Activated naive CD4-positive, alpha-beta T cell treated with anti-CD3 and anti-CD28 coated beads for 36 hours (primary cell): ENCODE results near the gene TSPAN9. TPM values are rescaled to one million over a fixed set of nuclear protein-coding genes. Genes with fewer than 3 reads are reported as not detected.
A peak's percentile ranks its signal among the peaks of the same experiment; 100 is the strongest.

Experiments used
- CTCF ChIA-PET: fragments of 350-600 bp; sonication (Branson Sonifier 250); formaldehyde crosslinking; loops from one replicate; lab custom pipeline; 2021; ENCODE audit warnings: antibody characterized with exemption; lab: Charles Lee
- DNase-seq: peaks from one replicate; pipeline ENCODE4 v3.0.0-alpha.2; 2020
- H3K27ac Mint-ChIP-seq: one replicate; pipeline ENCODE4 v1.8.0; 2021; ENCODE audit warnings: mild to moderate bottlenecking, mixed read lengths
- H3K27me3 Mint-ChIP-seq: one replicate; pipeline ENCODE4 v1.8.0; 2021; ENCODE audit warnings: low read depth, mixed read lengths
- H3K36me3 Mint-ChIP-seq: one replicate; pipeline ENCODE4 v1.8.0; 2021; ENCODE audit warnings: low read depth, mixed read lengths
- H3K4me1 Mint-ChIP-seq: one replicate; pipeline ENCODE4 v1.8.0; 2021; ENCODE audit warnings: low read depth, mixed read lengths
- H3K4me3 Mint-ChIP-seq: one replicate; pipeline ENCODE4 v1.8.0; 2021; ENCODE audit warnings: mild to moderate bottlenecking, moderate library complexity, mixed read lengths
- H3K9me3 Mint-ChIP-seq: one replicate; pipeline ENCODE4 v1.8.0; 2021; ENCODE audit warnings: mixed read lengths
- intact Hi-C: fragments of 100-400 bp; cut with micrococcal nuclease; formaldehyde crosslinking; loops from one replicate; pipeline ENCODE4 v1.15.1; 2023
- total RNA-seq, 2 experiments: library from RNA; stranded (reverse); gene quantifications; one replicate each; pipeline ENCODE4 v1.2.3, GENCODE V29; 2021

TSPAN9 gene
- total RNA-seq, 2 experiments from 2014 or later, result 0.72 to 0.91 TPM

DNA sequence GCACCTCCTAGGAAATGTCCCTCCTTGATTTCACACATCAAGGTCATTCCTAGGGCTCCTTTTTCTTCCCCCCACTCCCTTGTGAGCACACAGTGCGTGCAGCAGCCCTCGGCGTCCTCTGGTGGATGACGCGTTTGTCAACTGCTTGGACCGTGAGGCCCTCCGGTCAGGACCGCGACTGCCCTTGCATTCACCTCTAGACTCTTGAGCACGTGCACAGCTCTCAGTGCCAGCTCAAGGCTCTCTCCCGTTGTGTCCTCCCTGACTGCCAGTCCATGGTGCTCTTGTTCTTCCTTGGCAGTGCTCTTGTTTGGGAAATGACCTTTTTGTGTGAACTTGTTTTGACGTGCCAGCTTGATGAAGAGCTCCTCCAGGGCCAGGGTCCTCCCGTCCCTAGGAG lies 67.9 kb downstream of the TSPAN9 start:
- Mint-ChIP-seq H3K9me3 (no peaks in the 10 kb centered on the region), H3K27me3 (peaks cover 10% of the 10 kb centered on the region), H3K4me1 (no peaks in the 10 kb centered on the region), H3K4me3 (no peak overlapping the region), H3K27ac (no peak overlapping the region), H3K36me3 (no peaks in the 10 kb centered on the region)
- DNase-seq, result no peak
- CTCF ChIA-PET, result interaction anchor here (0.9 kb wide), 1 partner anchor 10 kb away, joined by 6 read pairs; no protein-coding TSS in a partner anchor
- intact Hi-C loops, result no loop called here

DNA sequence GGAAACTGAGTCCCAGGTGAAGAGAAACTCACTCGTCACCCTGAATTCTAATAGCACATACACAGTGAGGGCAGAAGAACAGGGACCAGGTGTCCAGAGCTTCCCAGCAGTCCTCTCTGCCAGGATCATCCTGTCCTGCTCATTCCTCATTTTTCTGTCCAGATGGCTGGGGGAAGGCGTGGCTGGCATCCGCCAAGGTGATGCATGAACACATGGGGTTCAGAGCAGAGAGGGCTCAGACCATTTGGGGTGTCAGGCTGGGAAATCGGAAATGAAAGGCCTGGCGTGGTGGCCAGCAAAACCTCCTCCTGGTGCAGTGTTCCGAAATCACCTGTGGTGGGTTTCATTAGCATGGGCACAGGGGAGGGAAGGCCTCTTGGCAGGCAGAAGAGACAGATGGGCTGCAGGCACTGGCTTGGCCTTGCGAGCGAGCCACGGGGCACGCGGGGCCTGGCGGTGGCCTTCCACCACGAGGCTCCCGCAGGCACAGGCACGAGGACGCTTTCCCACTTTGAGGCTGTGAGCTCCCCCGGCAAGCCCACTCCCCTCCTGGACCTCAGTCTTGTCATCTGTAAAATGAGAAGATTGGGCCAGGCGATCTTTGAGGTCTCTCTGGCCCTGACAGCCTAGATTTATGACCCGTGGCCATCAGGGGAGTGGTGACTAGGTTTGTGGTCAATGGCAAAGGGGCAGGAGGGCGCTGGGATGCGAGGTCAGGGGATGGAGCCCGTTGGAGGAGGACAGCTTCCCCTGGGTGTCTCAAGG lies 68.5 kb downstream of the TSPAN9 start:
- H3K27ac Mint-ChIP-seq, result no peak overlapping the region
- CTCF ChIA-PET, result no interaction called here
- no peak for DNase-seq
- H3K27me3 Mint-ChIP-seq, result peaks cover 14% of the 10 kb centered on the region
- no peaks in the 10 kb centered on the region for H3K4me1 Mint-ChIP-seq
- H3K9me3 Mint-ChIP-seq, result no peaks in the 10 kb centered on the region
- no peaks in the 10 kb centered on the region for H3K36me3 Mint-ChIP-seq
- H3K4me3 Mint-ChIP-seq, result no peak overlapping the region
- intact Hi-C loops, result no loop called here

DNA sequence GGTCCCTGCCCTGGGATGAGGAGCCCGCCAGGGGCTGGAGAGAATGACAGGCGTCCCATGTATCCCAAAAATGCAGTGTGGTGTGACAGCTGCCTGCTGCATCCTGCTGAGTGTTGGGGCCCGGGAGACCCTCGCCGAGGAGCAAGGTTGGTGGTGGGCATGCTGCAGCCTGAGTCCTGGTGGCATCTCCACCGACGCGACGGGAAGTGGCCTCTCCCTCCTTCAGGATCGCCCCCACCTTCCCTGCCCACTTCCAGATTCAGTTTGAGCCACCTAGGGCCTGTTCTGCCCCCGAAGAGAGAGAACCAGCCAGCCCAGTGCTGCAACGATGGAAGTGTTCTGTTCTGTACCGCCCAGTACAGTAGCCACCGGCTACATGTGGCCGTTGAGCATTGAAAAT lies 70.1 kb downstream of the TSPAN9 start:
- DNase-seq, result no peak
- intact Hi-C loops, result no loop called here
- Mint-ChIP-seq H3K36me3 (no peaks in the 10 kb centered on the region), H3K27me3 (peaks cover 18% of the 10 kb centered on the region), H3K27ac (no peak overlapping the region), H3K4me3 (no peak overlapping the region), H3K4me1 (no peaks in the 10 kb centered on the region), H3K9me3 (no peaks in the 10 kb centered on the region)
- CTCF ChIA-PET, result interaction anchor here (1.5 kb wide), 1 partner anchor 13 kb away, joined by 3 read pairs; no protein-coding TSS in a partner anchor

DNA sequence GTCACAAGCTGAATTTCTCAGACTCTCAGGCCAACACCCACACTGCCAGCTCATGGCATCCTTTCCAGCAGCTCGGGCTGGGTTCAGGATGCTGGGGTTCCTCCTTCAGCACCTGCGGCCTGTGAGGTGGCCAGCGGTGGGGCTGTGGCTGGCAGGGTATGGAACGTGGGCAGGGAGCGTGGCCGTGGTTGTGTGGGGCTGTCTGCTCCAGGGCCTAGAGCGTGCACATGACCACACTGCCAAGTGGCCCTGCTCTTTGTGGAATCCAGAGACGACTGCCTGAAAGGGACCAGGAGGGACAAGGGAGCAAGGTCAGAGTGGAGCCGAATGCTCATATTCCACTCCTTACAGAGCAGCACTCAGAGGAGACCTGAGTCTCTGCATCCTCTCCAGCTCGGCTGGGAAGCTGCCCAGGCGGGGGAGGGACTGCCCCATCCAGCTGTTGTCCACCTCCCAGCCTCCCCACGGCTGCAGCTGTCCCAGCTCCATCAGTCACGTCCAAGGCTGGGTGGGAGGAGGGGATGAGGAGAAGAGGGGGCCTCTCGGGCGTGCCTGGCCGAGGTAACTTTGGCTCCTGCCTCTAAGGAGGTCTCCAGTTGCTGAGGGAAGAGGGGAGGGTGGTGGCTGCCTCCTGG lies 71.3 kb downstream of the TSPAN9 start:
- CTCF ChIA-PET, result interaction anchor here (1.5 kb wide), 1 partner anchor 14 kb away, joined by 3 read pairs; no protein-coding TSS in a partner anchor
- H3K4me3 Mint-ChIP-seq, result no peak overlapping the region
- no peaks in the 10 kb centered on the region for H3K36me3 Mint-ChIP-seq
- intact Hi-C loops, result no loop called here
- H3K9me3 Mint-ChIP-seq, result no peaks in the 10 kb centered on the region
- DNase-seq, result no peak
- H3K27ac Mint-ChIP-seq, result no peak overlapping the region
- peaks cover 18% of the 10 kb centered on the region for H3K27me3 Mint-ChIP-seq
- peaks cover 2% of the 10 kb centered on the region for H3K4me1 Mint-ChIP-seq

DNA sequence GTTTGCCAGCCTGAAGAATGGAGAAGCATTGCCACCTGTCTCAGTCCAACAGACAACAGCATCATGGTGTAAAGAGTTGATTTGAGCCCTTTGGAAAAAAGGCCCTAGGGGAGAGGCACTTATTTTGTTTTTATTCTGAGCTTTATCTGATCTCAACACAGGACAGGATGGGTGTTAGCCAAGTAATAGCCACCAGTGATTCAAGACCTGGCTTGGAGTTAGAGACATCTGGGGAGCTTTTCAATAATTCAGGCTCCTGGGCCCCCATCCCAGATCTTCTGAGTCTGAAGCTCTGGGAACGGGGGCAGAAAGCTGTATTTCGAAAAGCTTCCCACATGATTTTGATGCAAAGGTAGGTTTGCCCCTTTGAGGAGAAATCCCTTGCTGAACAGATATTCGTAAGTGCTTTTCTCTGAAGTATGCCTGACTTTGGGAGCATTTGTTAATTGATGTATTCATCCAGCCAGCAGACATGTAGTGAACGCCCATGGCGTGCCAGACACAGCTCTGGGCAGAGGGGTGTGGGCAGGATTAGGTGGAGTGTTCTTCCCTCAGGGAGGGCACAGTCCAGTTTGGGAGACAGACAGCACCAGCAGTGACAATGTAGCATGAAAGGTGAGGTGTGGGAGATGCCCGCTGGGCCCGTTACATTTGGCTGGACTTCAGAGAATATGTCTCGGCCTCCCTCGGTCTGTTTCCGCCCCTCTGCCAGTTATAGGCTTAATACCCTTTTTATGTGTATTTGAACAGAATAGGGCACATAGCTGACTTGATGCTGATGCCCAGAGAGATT lies 72.5 kb downstream of the TSPAN9 start:
- peaks cover 2% of the 10 kb centered on the region for H3K4me1 Mint-ChIP-seq

DNA sequence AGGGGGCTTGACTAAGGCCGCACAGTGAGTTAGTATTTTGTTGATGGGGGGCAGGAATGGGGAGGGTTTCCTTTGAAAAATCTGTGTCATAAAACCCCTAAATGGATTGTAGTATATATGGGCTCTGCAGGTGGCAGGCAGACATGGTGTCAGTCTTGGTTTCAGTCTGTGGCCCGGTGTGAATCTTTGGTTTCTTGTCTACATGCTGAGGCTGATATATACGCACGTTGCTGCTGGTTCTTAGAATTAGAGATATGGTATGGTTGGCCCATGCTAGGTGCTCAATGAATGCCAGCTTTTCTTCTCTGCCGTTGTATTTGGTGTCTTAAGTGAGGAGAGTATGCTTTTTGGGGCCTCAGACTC lies 73.1 kb downstream of the TSPAN9 start:
- Mint-ChIP-seq H3K9me3 (no peaks in the 10 kb centered on the region), H3K4me3 (no peak overlapping the region), H3K27me3 (peaks cover 15% of the 10 kb centered on the region), H3K4me1 (peaks cover 2% of the 10 kb centered on the region), H3K27ac (no peak overlapping the region), H3K36me3 (no peaks in the 10 kb centered on the region)
- intact Hi-C loops, result no loop called here
- CTCF ChIA-PET, result interaction anchor here (1.2 to 1.5 kb wide), 2 partner anchors 11 to 150 kb away, joined by 3 to 8 read pairs; no protein-coding TSS in a partner anchor
- DNase-seq, result no peak

More for the DNA sequence above, 72.5 kb downstream of the TSPAN9 start:
- Mint-ChIP-seq H3K4me3 (no peak overlapping the region), H3K36me3 (no peaks in the 10 kb centered on the region), H3K9me3 (no peaks in the 10 kb centered on the region), H3K27ac (no peak overlapping the region), H3K27me3 (peaks cover 18% of the 10 kb centered on the region)
- no peak for DNase-seq
- CTCF ChIA-PET, result interaction anchor here (1.2 to 1.5 kb wide), 2 partner anchors 11 to 151 kb away, joined by 3 to 8 read pairs; no protein-coding TSS in a partner anchor
- intact Hi-C loops, result no loop called here

DNA sequence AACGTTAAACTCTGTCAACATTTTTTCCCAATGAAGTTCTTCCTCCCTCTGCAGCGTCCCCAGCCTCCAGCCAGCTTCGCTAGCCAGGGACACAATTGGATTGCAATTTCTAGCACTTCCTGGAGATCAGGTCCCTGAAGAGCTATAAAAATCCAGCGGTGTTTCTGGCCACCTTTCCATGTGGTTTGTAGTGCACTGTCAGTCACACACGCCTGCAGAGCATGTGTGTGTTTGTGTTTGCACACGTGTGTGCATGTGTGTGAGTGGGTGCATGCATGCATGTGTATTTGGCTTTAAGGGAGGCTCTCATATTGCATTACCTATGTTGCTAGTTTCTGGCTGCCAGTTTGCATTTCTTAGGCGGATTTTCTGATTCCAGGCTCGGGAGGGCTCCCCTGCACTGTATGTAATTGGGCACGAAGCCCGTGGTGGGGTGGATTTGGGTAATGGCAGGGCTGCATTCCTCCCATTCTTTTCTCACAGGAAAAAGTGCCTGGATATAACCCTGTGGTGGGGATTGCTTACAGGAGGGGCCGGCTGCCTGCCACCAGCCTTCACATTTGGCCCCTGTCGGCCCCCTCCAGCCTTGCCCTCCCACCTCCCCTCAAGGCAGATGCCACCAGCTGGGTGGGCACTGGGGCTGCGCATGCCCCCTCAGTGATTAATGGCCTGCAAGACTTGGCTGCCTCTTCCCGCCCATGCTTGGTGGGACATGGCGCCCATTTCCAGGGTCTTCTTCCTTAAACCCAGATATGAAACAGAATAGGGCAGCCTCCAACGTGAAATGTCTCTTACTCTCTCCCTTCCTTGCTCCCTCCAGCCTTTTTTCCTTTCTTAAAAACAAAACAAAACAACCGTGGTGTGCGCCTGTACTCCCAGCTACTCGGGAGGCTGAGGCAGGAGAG lies 74.0 kb downstream of the TSPAN9 start:
- Mint-ChIP-seq H3K36me3 (no peaks in the 10 kb centered on the region), H3K4me3 (no peak overlapping the region), H3K9me3 (no peaks in the 10 kb centered on the region), H3K27ac (no peak overlapping the region), H3K4me1 (peaks cover 2% of the 10 kb centered on the region), H3K27me3 (peaks cover 13% of the 10 kb centered on the region)
- no peak for DNase-seq
- CTCF ChIA-PET, result interaction anchor here (0.9 kb wide), 1 partner anchor 149 kb away, joined by 3 read pairs; no protein-coding TSS in a partner anchor
- intact Hi-C loops, result no loop called here

DNA sequence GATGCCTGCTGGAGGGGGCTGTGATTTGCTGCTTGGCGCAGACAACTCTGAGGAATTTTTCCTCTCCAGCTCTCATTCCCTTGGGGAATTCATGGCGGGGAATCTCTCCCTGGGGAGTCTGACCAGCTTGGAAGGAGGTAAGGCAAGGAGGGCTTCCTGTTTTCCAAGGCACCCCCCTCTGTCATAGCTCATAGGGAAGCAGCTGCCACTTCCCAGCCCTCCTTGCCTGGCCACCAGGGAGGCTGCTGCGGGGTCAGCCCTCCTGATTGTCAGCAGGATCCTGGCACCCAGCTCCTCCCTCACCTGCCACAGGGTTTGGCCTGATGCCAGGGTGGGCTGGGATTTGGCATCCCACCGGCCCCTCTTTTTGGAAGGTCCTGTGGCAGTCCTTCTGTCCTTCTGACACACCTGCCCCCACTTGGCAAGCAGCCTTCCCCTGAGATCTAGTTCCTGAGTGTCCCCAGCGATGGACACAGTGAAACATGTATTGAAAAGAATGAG lies 74.9 kb downstream of the TSPAN9 start:
- no peak for DNase-seq
- Mint-ChIP-seq H3K9me3 (no peaks in the 10 kb centered on the region), H3K4me1 (peaks cover 2% of the 10 kb centered on the region), H3K27ac (no peak overlapping the region), H3K36me3 (no peaks in the 10 kb centered on the region), H3K27me3 (peaks cover 10% of the 10 kb centered on the region), H3K4me3 (no peak overlapping the region)
- intact Hi-C loops, result no loop called here
- CTCF ChIA-PET, result interaction anchor here (0.7 to 0.9 kb wide), 2 partner anchors 148 to 326 kb away, joined by 3 to 5 read pairs; no protein-coding TSS in a partner anchor

DNA sequence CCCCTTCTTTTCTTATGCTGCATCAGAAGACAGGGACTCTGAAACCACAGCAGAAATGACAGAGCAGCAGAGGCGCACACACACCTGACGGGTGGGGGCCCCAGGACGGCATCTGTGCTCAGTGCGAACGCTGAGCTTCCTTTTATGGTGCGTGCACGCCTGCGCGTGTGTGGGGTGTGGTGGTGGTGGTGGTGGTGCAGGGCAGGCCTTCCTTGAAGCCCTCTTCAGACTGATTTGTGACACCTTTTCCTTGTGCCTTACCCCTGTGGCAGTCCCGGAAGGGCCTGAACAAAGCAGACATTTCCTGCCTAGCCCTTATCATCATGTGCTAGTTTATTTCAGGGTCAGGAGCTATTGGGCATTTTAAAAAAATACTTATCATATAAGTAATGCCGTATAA lies 75.7 kb downstream of the TSPAN9 start:
- Mint-ChIP-seq H3K36me3 (no peaks in the 10 kb centered on the region), H3K27me3 (peaks cover 10% of the 10 kb centered on the region), H3K4me3 (no peak overlapping the region), H3K4me1 (peaks cover 2% of the 10 kb centered on the region), H3K27ac (no peak overlapping the region), H3K9me3 (no peaks in the 10 kb centered on the region)
- DNase-seq, result peak; percentile 26
- intact Hi-C loops, result no loop called here
- CTCF ChIA-PET, result interaction anchor here (0.7 to 1.1 kb wide), 4 partner anchors 18 to 1897 kb away, joined by 3 read pairs; no protein-coding TSS in a partner anchor

DNA sequence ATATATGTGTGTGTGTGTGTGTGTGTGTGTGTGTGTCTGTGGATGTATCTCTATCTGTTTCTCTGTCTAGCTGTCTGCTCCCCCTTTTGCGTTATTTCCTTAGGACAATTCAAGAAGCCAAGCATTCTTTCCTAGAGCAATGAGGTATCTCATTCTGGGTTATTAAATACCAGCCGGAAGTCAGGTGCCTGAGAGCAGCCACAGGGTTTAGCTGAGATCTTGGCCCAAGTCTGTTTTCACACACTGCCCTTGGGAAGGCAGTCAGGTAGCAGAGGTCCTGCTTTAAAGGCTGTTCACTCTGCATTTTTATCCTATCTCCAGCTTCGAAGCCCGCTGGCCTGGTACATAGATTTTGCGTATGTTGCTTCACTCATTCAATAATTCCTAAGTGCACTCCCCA lies 76.8 kb downstream of the TSPAN9 start:
- CTCF ChIA-PET, result interaction anchor here (0.8 to 1.1 kb wide), 2 partner anchors 19 to 35 kb away, joined by 3 read pairs; no protein-coding TSS in a partner anchor
- intact Hi-C loops, result no loop called here
- Mint-ChIP-seq H3K27ac (no peak overlapping the region), H3K4me1 (peaks cover 2% of the 10 kb centered on the region), H3K27me3 (peaks cover 10% of the 10 kb centered on the region), H3K9me3 (no peaks in the 10 kb centered on the region), H3K4me3 (no peak overlapping the region), H3K36me3 (no peaks in the 10 kb centered on the region)
- no peak for DNase-seq

DNA sequence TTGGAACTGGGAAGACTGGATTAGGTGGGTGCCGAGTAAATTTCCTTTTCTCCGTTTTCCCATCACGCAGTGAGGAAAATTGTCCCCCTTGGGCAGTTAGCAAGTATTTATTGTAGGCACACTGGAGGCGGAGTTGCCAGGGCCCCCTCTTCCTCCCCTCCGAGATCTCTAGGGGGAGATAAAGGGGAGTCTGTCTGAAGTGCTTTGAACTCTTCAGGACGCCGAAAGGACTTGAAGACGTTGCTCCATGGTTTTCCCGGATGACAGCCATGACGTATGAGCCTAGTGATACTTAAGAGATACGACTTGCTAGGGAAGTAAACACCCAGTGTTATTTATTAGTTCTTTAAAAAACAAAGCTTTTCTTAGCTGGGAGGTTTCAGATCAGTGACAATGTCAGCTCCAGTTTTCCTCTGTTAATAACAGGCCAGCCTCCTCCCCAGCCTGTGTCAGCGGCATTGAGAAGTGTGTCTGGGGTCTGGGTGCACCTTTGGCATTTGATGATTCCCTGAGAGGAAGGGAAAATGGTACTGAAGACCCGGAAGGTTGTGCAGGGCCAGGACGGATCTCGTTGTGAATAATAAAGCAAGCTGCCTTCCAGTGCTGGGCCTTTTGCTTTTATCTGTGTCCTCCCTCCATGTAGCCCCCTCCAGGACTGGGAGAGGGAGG lies 78.7 kb downstream of the TSPAN9 start:
- no peaks in the 10 kb centered on the region for H3K9me3 Mint-ChIP-seq
- CTCF ChIA-PET, result no interaction called here
- no peak overlapping the region for H3K27ac Mint-ChIP-seq
- no peak overlapping the region for H3K4me3 Mint-ChIP-seq
- H3K27me3 Mint-ChIP-seq, result peaks cover 3% of the 10 kb centered on the region
- intact Hi-C loops, result no loop called here
- peaks cover 2% of the 10 kb centered on the region for H3K4me1 Mint-ChIP-seq
- no peak for DNase-seq
- no peaks in the 10 kb centered on the region for H3K36me3 Mint-ChIP-seq
